GM18502 (cell line): Measurements from ENCODE around the gene GGTLC2.
"Not testable (repeated sequence)": the region's sequence is repeated elsewhere in the genome, so short reads cannot be mapped to it uniquely, and the experiment has no call there.

Experiments
- ATAC-seq: cut with Tn5 transposase; IDR thresholded peaks from one replicate; pipeline ENCODE4 v1.9.1; 2021; ENCODE audit warnings: mild to moderate bottlenecking; ENCODE audit not compliant: unreplicated experiment, poor library complexity

The GGTLC2 gene

DNA sequence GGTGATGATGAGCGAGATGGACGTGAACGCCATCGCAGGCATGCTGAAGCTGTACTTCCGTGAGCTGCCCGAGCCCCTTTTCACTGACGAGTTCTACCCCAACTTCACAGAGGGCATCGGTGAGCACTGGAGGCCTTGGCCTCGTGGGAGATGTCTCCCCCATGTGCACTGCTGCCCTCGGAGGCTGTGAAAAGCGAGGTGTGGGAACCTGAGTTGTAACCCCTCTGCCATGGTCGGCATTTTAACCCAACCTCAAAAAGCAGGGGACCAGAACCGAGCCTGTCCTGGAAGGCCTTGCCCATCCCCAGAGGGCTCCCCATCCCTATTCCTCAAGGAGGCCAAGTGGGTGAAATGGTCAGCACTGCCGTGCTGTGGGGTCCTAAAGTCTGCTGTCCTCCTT is 10.9 kb upstream of the GGTLC2 start:
- ATAC-seq: not testable (repeated sequence)

DNA sequence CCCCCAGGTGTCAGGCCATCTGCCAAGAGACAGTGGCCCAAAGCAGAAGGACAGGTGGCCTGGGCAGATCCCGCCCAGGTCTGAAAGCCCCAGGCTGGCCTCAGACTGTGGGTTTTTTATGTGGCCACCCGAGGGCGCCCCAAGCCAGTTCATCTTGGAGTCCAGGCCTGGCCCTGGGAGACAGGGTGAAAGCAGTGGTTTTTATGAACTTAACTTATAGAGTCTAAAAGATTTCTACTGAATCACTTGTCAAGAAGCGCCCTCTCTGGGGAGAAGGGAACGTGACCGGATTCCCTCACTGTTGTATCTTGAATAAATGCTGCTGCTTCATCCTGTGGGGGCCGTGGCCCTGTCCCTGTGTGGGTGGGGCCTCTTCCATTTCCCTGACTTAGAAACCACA is 8.2 kb upstream of the GGTLC2 start:
- not testable (repeated sequence) for ATAC-seq

- ATAC-seq: not testable (repeated sequence)
These were observed 6.1 kb upstream of the GGTLC2 start for GRCh38 chr22:22638313-22638712.

DNA sequence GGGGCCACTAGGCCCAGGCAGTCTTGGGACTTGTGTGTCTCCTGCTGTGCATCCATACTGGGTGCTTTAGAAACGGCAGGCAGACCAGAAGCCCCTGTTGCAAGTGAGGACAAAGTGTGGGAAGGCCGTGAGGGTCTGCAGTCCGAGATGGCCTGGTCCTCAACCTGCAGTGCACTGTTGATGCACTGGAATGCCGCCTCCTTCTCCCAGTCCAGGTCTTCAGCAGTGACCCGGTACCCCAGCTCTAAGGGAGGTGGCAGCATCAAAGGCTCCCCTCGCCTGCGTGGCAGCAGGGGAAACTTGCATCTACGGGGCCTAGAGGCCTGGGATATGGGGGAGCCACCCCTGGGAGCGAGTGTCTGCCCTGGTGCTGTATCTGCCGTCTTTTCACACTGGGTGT is 2.2 kb upstream of the GGTLC2 start:
- ATAC-seq: not testable (repeated sequence)

DNA sequence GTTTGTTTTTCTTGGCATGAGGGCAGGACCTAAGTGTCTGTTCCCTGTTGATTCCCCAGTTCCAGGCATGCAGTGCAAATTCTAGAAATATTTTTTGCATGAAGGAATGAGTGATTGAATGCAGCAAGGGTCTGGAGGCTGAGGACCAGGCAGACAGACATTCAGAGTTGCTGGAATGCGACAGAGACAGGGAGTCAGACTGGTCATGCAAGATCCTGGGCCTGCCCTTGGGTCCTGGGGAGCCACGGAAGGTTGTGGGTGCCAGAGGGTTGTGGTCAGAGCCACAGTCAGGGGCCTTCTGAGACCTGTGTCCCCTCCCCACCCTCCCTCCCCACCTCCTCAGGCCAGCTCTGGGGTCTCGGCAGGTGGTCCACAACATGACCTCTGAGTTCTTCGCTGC is 1.6 kb downstream of the GGTLC2 start:
- ATAC-seq: not testable (repeated sequence)

DNA sequence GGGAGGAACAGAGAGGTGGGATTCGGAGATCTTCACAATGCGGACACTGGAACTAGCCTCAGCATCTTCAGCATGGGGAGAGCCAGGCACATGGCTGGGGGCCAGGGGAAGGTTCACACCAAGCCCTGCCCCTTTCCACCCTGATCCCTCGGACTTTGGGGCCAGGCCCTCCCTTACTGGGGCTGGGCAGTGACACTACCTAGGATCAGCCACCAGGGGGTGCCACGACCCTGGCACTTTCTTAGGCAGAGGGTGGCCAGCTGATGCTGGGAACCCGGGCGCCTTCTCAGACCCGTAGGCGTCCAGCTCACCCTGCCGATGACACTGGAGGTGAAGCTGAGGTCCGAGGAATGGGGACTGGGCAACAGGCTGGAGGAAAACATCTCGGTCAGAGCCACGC is 3.5 kb downstream of the GGTLC2 start:
- not testable (repeated sequence) for ATAC-seq

- ATAC-seq: not testable (repeated sequence)
These were observed 4.6 kb downstream of the GGTLC2 start for GRCh38 chr22:22648863-22649536.

GRCh38 chr22:22649761-22650160 is 5.3 kb downstream of the GGTLC2 start:
- ATAC-seq: not testable (repeated sequence)

DNA sequence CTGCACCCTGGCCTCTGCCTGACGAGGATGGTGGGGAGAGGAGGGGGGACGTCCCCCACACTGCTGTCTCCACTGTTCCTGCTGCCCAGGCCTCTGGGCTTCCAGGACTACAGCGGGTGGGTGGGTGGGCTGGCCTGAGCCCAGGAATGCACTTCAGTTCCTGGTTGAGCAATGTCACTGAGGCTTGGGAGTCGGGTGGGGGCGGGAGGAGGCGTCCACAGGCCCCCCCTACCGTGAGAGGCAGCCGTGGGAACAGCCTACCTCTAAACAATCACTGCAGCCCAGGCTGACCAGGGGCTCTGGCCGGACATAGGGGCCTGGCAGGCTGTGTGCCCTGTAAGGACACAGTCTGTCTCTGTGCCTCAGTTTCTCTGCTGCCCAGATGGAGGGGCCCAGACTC is 6.0 kb downstream of the GGTLC2 start:
- ATAC-seq: not testable (repeated sequence)

- ATAC-seq: not testable (repeated sequence)
These were observed 6.5 kb downstream of the GGTLC2 start for GRCh38 chr22:22650803-22651515.

DNA sequence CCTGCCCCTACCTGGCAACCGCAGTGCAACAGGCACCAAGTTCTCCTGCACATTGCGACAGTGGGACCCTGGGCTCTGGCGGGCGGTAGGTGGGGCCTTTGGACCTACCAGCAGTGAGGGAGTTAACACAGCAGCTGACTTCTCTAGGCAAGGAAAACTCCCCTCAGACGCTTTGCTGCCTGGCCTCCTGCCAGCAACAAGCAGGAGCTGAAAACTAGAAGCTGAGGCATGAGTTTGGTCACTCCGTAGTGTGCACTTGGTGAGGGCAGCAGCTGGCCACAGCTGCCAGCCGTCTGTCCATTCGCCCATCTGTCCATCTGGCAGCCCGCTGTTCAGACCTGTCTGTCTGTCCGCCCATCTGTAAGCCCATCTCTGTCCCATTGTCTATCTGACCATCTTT is 7.2 kb downstream of the GGTLC2 start:
- ATAC-seq: not testable (repeated sequence)

GRCh38 chr22:22652102-22652501 is 7.7 kb downstream of the GGTLC2 start:
- not testable (repeated sequence) for ATAC-seq

DNA sequence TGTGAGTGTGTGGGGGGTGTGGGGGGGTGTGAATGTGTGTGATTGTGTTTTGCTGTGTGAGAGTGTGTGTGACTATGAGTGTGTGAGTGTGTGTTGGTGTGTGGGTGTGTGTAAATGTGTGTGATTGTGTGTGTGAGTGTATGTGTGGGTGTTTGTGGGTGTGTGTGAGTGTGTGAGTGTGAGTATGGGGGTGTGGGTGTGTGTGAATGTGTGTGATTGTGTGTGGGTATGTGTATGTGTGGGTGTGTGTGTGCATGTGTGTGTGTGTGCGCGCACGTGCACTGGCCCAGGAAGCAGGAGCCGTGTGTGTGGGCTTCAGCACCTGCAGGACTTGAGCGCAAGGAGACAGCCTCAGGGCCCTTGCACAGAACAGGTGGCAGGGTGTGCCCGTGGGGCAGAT is 8.2 kb downstream of the GGTLC2 start:
- not testable (repeated sequence) for ATAC-seq

- not testable (repeated sequence) for ATAC-seq
These were observed 9.4 kb downstream of the GGTLC2 start for GRCh38 chr22:22653677-22654381.

- no peak for ATAC-seq
These were observed 11.3 kb downstream of the GGTLC2 start for GRCh38 chr22:22655452-22656290.

GRCh38 chr22:22657712-22658111 is 13.3 kb downstream of the GGTLC2 start:
- no peak for ATAC-seq

DNA sequence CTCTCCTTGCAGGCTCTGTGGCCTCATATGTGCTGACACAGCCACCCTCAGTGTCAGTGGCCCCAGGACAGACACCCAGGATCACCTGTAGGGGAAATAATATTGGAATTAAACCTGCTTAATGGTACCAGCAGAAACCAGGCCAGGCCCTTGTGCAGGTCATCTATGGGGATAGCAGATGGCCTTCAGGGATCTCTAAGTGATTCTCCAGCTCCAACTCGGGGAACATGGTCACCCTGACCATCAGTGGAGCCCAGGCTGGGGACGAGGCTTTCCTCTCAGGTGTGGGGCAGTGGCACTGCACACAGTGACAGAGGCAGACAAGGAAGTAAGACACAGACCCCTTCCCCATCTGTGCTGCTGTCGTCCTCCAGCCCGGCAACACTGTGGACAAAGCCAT is 16.9 kb downstream of the GGTLC2 start:
- no peak for ATAC-seq

GRCh38 chr22:22662095-22662494 is 17.7 kb downstream of the GGTLC2 start:
- no peak for ATAC-seq

DNA sequence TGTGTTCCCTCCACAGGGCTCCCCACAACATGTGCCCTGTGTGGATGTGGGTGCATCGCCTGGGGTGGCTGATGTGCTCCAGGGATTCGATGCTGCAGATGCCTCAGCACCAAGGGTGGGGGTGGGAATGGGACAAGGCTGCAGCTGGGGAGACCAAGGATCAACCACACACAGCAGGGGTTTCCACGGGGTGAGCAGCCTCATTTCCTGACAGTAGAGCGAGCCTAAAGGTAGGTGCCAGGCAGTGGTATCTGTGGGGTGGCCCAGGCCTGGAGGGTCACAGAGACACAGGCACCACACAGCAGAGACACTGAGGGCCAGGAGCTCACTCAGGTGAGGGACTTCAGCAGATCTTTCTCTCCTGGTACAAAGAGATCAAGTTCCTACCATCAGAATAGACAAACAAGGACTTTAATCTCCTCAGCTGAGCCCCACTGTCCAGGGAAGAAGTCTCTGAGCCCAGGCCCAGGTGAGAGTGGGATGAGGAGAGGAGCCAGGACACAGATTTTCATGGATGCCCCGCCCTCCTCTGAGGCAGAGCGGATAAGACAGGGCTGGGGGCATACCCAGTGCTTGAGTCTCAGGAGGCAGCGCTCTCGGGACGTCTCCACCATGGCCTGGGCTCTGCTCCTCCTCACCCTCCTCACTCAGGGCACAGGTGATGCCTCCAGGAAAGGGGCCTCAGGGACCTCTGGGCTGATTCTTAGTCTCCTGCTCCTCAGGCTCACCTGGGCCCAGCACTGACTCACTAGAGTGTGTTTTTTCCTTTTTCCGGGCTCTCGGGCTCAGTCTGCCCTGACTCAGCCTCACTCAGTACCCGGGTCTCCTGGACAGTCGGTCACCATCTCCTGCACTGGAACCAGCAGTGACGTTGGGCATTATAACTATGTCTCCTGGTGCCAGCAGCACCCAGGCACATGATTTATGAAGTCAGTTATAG is 19.7 kb downstream of the GGTLC2 start:
- ATAC-seq: no peak
